K562 (cell line): ENCODE data around the gene MCC. TPM values are rescaled to one million over a fixed set of nuclear protein-coding genes. Genes with fewer than 3 reads are reported as not detected.

Experiments
- CBX5 ChIP-seq: IDR thresholded peaks from 2 replicates; pipeline ENCODE4 v1.6.1; 2014; ENCODE audit warnings: low read depth, borderline replicate concordance
- DACH1 ChIP-seq: fragments of 450-650 bp; IDR thresholded peaks from 2 replicates; pipeline ENCODE4 v1.6.1; 2018; ENCODE audit not compliant: partially characterized antibody
- E2F8 ChIP-seq: fragments of 450-650 bp; IDR thresholded peaks from 2 replicates; pipeline ENCODE4 v1.7.1; 2018; ENCODE audit warnings: mild to moderate bottlenecking, low read depth; ENCODE audit not compliant: partially characterized antibody
- ELK3 ChIP-seq: fragments of 450-650 bp; formaldehyde crosslinking; IDR thresholded peaks from 2 replicates; pipeline ENCODE4 v1.4.0; 2020; ENCODE audit warnings: mild to moderate bottlenecking
- HLTF ChIP-seq: fragments of 450-650 bp; IDR thresholded peaks from 2 replicates; pipeline ENCODE4 v1.6.1; 2016
- KLF13 ChIP-seq: fragments of 450-650 bp; IDR thresholded peaks from 2 replicates; pipeline ENCODE4 v1.6.1; 2016; ENCODE audit warnings: missing genetic modification characterization, low read depth, mild to moderate bottlenecking, missing compliant biosample characterization, moderate library complexity, borderline replicate concordance
- LEF1 ChIP-seq: fragments of 450-650 bp; IDR thresholded peaks from 2 replicates; pipeline ENCODE4 v1.6.1; 2016; ENCODE audit warnings: mild to moderate bottlenecking
- NKRF ChIP-seq: fragments of 450-650 bp; IDR thresholded peaks from 2 replicates; pipeline ENCODE4 v1.6.1; 2016; ENCODE audit warnings: borderline replicate concordance
- NR2C1 ChIP-seq, 2 experiments: fragments of 450-650 bp; IDR thresholded peaks; 2 replicates each; pipeline ENCODE4 v1.6.1; 2017; ENCODE audit warnings: mild to moderate bottlenecking in 2 of 2, antibody characterized with exemption in 1 of 2, inconsistent platforms in 1 of 2, missing compliant biosample characterization in 1 of 2, missing genetic modification characterization in 1 of 2
- POU5F1 ChIP-seq: fragments of 150-350 bp; IDR thresholded peaks from 2 replicates; pipeline ENCODE4 v1.6.1; 2014; ENCODE audit warnings: borderline replicate concordance, low read length, low read depth, mild to moderate bottlenecking; ENCODE audit not compliant: partially characterized antibody
- PYGO2 ChIP-seq: fragments of 450-650 bp; IDR thresholded peaks from 2 replicates; pipeline ENCODE4 v1.6.1; 2016; ENCODE audit warnings: mild to moderate bottlenecking, missing genetic modification characterization, moderate library complexity, missing compliant biosample characterization
- SOX6 ChIP-seq: fragments of 450-650 bp; IDR thresholded peaks from 2 replicates; pipeline ENCODE4 v1.6.1; 2014; ENCODE audit warnings: mild to moderate bottlenecking
- ZNF507 ChIP-seq: conservative IDR thresholded peaks from 2 replicates; pipeline ENCODE4 v1.6.1; 2017; ENCODE audit warnings: missing genetic modification characterization, missing compliant biosample characterization
- polyA plus RNA-seq, 8 experiments: library from polyadenylated mRNA; depleted of rRNA in 4 of 8; stranded (reverse) in 5 of 8; unstranded in 3 of 8; fragments of >200 nt; fragmentation: Nextera tagmentation in 2 of 8; fragmentation: Illumina TruSeq in 1 of 8; extraction: Ambion mirVana in 2 of 8; extraction: Trizol in 1 of 8; gene quantifications; 2 replicates each; pipeline versions ENCODE4 v1.2.1 to v1.2.3, GENCODE V29; 2011 to 2014; ENCODE audit warnings: inconsistent platforms in 1 of 8, missing spikeins in 1 of 8
- total RNA-seq, 7 experiments: library from RNA; depleted of rRNA in 6 of 7; stranded (reverse); fragments of >200 nt in 6 of 7; fragmentation: Illumina TruSeq in 2 of 7; extraction: Trizol in 2 of 7; gene quantifications; 2 replicates each; pipeline versions ENCODE4 v1.2.1 to v1.2.3, GENCODE V29; 2011 to 2021; ENCODE audit warnings: low replicate concordance in 1 of 7
- TF ChIP-seq, protein P1 (sequence below), 2 experiments: fragments of 450-650 bp; IDR thresholded peaks; 2 replicates each; pipeline ENCODE4 v1.6.1; 2016; ENCODE audit warnings: mild to moderate bottlenecking in 2 of 2, borderline replicate concordance in 1 of 2, low read depth in 1 of 2, moderate library complexity in 1 of 2

The MCC gene
- total and polyA plus RNA-seq, 9 of the 15 experiments (the other 6 are each of a cell fraction or from before 2014, with no cell fraction given): 0.04 to 0.24 (median 0.06) TPM; not detected in 1

GRCh38 chr5:113099822-113100221 lies 388.4 kb downstream of the MCC start (continued):
- TF ChIP-seq ELK3 (CRISPR knock-in tag) (no peak), ZNF507 (tag) (no peak), NR2C1 (IDR thresholded peaks at IDR 0.05) (no peak), NR2C1 (tag; IDR thresholded peaks at IDR 0.05) (no peak), POU5F1 (no peak), DACH1 (no peak), PYGO2 (tag) (no peak), KLF13 (tag) (no peak), SOX6 (peak; percentile 77), CBX5 (no peak), LEF1 (peak; percentile 27; the same call in 1 of the 2 replicates), HLTF (no peak), E2F8 (no peak), NKRF (no peak)
- TF ChIP-seq, protein P1, sequence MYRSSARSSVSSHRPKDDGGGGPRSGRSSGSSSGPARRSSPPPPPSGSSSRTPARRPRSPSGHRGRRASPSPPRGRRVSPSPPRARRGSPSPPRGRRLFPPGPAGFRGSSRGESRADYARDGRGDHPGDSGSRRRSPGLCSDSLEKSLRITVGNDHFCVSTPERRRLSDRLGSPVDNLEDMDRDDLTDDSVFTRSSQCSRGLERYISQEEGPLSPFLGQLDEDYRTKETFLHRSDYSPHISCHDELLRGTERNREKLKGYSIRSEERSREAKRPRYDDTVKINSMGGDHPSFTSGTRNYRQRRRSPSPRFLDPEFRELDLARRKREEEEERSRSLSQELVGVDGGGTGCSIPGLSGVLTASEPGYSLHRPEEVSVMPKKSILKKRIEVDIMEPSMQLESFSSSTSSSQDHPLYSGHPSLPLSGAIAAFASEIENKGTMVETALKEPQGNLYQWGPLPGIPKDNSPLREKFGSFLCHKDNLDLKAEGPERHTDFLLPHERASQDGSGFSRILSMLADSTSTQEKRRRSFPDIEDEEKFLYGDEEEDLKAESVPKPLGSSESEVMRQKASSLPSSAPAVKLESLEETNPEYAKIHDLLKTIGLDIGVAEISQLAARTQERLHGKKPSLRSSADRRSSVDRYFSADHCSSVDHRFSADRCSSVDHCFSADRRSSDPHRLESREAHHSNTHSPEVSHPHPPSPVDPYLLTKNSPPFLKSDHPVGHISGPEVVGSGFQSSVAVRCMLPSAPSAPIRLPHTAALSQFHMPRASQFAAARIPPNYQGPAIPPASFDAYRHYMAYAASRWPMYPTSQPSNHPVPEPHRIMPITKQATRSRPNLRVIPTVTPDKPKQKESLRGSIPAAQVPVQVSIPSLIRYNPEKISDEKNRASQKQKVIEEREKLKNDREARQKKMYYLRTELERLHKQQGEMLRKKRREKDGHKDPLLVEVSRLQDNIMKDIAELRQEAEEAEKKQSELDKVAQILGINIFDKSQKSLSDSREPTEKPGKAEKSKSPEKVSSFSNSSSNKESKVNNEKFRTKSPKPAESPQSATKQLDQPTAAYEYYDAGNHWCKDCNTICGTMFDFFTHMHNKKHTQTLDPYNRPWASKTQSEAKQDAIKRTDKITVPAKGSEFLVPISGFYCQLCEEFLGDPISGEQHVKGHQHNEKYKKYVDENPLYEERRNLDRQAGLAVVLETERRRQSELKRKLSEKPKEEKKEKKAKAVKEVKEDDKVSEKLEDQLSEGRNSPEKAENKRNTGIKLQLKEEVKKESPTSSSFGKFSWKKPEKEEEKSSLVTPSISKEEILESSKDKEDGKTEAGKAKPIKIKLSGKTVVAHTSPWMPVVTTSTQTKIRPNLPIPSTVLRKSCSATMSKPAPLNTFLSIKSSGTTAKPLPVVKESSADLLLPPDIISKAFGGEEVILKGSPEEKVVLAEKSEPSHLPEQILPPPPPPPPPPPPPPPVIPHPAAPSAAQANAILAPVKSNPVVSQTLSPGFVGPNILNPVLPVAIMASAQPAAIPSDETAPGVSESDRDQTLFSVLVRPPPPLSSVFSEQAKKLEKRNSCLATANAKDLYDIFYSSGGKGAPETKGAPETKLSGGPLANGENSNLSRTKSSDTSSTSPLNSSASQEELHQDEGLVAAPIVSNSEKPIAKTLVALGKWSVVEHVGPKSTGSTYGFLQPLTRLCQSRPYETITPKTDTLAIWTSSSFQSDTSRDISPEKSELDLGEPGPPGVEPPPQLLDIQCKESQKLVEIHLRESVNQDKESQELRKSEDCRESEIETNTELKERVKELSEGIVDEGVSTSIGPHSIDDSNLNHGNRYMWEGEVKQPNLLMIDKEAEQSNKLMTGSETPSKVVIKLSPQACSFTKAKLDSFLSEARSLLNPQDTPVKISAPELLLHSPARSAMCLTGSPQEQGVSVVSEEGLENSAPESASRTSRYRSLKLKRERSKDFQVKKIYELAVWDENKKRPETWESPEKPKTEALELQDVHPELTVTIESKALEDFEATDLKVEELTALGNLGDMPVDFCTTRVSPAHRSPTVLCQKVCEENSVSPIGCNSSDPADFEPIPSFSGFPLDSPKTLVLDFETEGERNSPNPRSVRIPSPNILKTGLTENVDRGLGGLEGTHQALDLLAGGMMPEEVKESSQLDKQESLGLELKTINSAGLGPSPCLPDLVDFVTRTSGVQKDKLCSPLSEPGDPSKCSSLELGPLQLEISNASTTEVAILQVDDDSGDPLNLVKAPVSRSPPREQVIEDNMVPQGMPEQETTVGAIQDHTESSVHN (IDR thresholded peaks at IDR 0.05; ENCODE audit: borderline replicate concordance in 1 of 2, low read depth in 1 of 2): peak in 1 of 2 experiments; percentile 96; a peak in 2 of 4 replicates
